T-cell (primary cell): ENCODE data around the gene RNF5. TPM values are rescaled to one million over a fixed set of nuclear protein-coding genes. Genes with fewer than 3 reads are reported as not detected.
"Not testable (repeated sequence)": the region's sequence is repeated elsewhere in the genome, so short reads cannot be mapped to it uniquely, and the experiment has no call there.

Experiments used
- ATAC-seq, 4 experiments: fragments of 200-7000 bp in 3 of 4; fragments of 150-1000 bp in 1 of 4; cut with Tn5 transposase; replicated peaks in 1 of 4; 1 replicate in 3 of 4; 2 replicates in 1 of 4; pipeline ENCODE4 v1.10.0; 2021; ENCODE audit warnings: moderate library complexity in 3 of 4, mild to moderate bottlenecking in 2 of 4, moderate number of reproducible peaks in 1 of 4
- CTCF ChIA-PET, 2 donors: fragments of 300-600 bp; sonication (Branson Sonifier 250); formaldehyde crosslinking; loops; one replicate each; lab custom pipeline; 2022; ENCODE audit warnings: antibody characterized with exemption in 2 of 2; lab: Charles Lee
- POLR2A ChIA-PET, 2 donors: fragments of 300-600 bp; sonication (Branson Sonifier 250); formaldehyde crosslinking; loops; one replicate each; lab custom pipeline; 2022; ENCODE audit warnings: antibody characterized with exemption in 2 of 2; lab: Charles Lee
- DNase-seq, 35 experiments: peaks; one replicate each; pipeline versions ENCODE4 v3.0.0 to v3.0.0-alpha.2; 2013 to 2023
- H3K27ac ChIP-seq: one replicate; pipeline ENCODE4 v1.5.1; 2013; ENCODE audit warnings: low read length
- H3K27me3 ChIP-seq, 2 experiments: replicated peaks in 1 of 2; 1 replicate in 1 of 2; 2 replicates in 1 of 2; pipeline versions ENCODE4 v1.6.1 to v1.7.0; 2013; ENCODE audit warnings: low read length in 1 of 2, mixed read lengths in 1 of 2; ENCODE audit not compliant: control insufficient read depth in 2 of 2, insufficient read depth in 2 of 2; ENCODE audit errors: extremely low read depth in 1 of 2
- H3K36me3 ChIP-seq, 2 donors: 1 replicate in 1 of 2; 2 replicates in 1 of 2; pipeline versions ENCODE4 v1.6.1 to v1.7.0; 2013; ENCODE audit warnings: low read length in 1 of 2; ENCODE audit not compliant: control insufficient read depth in 2 of 2, insufficient read depth in 1 of 2; ENCODE audit errors: extremely low read depth in 1 of 2
- H3K4me1 ChIP-seq, 2 experiments: 1 replicate in 1 of 2; 2 replicates in 1 of 2; pipeline versions ENCODE4 v1.6.1 to v1.7.0; 2013; ENCODE audit warnings: low read length in 2 of 2, mixed read lengths in 1 of 2; ENCODE audit not compliant: insufficient read depth in 2 of 2, control insufficient read depth in 1 of 2; ENCODE audit errors: extremely low read depth in 1 of 2
- H3K4me3 ChIP-seq, 2 donors: 1 replicate in 1 of 2; 2 replicates in 1 of 2; pipeline versions ENCODE4 v1.5.1 to v1.7.0; 2013; ENCODE audit warnings: mild to moderate bottlenecking in 2 of 2, low read length in 1 of 2, moderate library complexity in 1 of 2; ENCODE audit not compliant: control insufficient read depth in 1 of 2; ENCODE audit errors: extremely low read depth in 1 of 2
- H3K9me3 ChIP-seq: 2 replicates; pipeline ENCODE4 v1.7.0; 2013
- H3K27ac Mint-ChIP-seq, 2 donors: one replicate each; pipeline ENCODE4 v1.8.0; 2020 to 2021; ENCODE audit warnings: mild to moderate bottlenecking in 2 of 2, mixed read lengths in 2 of 2
- H3K27me3 Mint-ChIP-seq, 2 donors: one replicate each; pipeline ENCODE4 v1.8.0; 2021 to 2022; ENCODE audit warnings: mixed read lengths in 2 of 2
- H3K36me3 Mint-ChIP-seq: one replicate; pipeline ENCODE4 v1.8.0; 2021; ENCODE audit warnings: mixed read lengths
- H3K4me1 Mint-ChIP-seq, 3 donors: one replicate each; pipeline ENCODE4 v1.8.0; 2020 to 2022; ENCODE audit warnings: mixed read lengths in 3 of 3, mild to moderate bottlenecking in 1 of 3
- H3K4me3 Mint-ChIP-seq, 3 donors: one replicate each; pipeline ENCODE4 v1.8.0; 2020 to 2022; ENCODE audit warnings: mild to moderate bottlenecking in 3 of 3, mixed read lengths in 3 of 3, moderate library complexity in 3 of 3
- H3K9me3 Mint-ChIP-seq, 3 donors: one replicate each; pipeline ENCODE4 v1.8.0; 2020 to 2022; ENCODE audit warnings: mixed read lengths in 3 of 3
- WGBS: methylation state at CpG from one replicate; pipeline ENCODE4 v1.1.5; 2013; ENCODE audit warnings: missing lambda C conversion rate; ENCODE audit not compliant: insufficient coverage; 5-methylcytosine and 5-hydroxymethylcytosine counted together
- total RNA-seq, 35 experiments: library from RNA in 6 of 35; stranded (reverse) in 6 of 35; fragments of 120-200 nt in 1 of 35; gene quantifications; one replicate each; pipeline versions ENCODE4 v1.2.1 to v1.2.4 and lab custom pipeline; 2013 to 2026

The RNF5 gene
- total RNA-seq, 5 donors from 2014 or later (not counting 1 experiment from before 2014, with no cell fraction given): 23.6 to 49.3 (median 44.6) TPM

DNA sequence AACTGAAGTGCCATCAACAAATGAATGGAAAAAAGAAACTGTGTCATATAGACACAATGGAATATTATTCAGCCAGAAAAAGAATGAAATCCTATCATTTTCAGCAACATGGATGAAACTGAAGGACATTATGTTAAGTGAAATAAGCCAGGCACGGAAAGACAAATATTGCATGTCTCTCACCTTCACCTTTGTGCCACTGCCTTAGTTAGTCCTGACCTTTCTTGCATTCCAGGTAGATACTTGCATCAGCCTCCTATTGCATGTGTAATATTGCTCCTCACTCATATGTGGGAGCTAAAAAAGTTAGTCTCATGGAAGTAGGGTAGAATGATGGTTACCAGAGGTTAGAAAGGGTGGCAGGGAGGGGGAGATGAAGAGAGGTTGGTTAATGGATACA, 30.8 kb downstream of the RNF5 start:
- H3K9me3 ChIP-seq: no peaks in the 10 kb centered on the region
- no peak for ATAC-seq
- DNase-seq: no peak
- Mint-ChIP-seq H3K4me1 (no peaks in the 10 kb centered on the region), H3K9me3 (no peaks in the 10 kb centered on the region), H3K36me3 (no peaks in the 10 kb centered on the region), H3K27ac (no peak overlapping the region), H3K27me3 (no peaks in the 10 kb centered on the region), H3K4me3 (no peak overlapping the region)
- ChIA-PET POLR2A (no interaction called here), CTCF (interaction anchor here in 1 of 2 donors (0.7 kb wide), 1 partner anchor 1469 kb away, joined by 3 read pairs; no protein-coding TSS in a partner anchor)
- peaks cover 0 to 3% of the 10 kb centered on the region in 2 experiments for H3K27me3 ChIP-seq
- no CpG with 5 or more reads among the region's 1 CpG for WGBS
- H3K4me1 ChIP-seq: no peaks in the 10 kb centered on the region
- no peaks in the 10 kb centered on the region for H3K36me3 ChIP-seq
- H3K4me3 ChIP-seq: no peak overlapping the region
- no peak overlapping the region for H3K27ac ChIP-seq

DNA sequence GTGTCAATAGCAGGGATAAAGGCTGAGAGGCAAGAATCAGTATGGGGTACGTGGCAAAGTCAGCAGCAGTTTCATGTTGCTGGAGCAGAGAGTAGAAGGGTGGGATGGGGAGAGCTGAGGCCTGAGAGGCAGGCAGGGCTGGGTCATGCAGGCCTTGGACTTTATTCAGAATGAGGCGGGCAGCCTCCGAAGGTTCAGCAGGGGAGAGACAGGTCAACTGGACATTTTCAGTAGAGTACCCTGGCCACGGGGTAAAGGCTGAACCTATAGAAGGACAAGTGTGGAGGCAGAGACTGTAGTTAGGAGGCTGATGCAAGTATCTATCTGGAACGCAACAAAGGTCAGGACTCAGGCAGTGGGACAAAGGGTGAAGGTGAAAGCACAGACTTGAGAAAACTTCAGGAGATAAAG, 32.0 kb downstream of the RNF5 start:
- Mint-ChIP-seq H3K36me3 (no peaks in the 10 kb centered on the region), H3K27ac (no peak overlapping the region), H3K4me3 (no peak overlapping the region), H3K9me3 (no peaks in the 10 kb centered on the region), H3K27me3 (no peaks in the 10 kb centered on the region), H3K4me1 (no peaks in the 10 kb centered on the region)
- Histone ChIP-seq H3K27me3 (no peaks in the 10 kb centered on the region), H3K9me3 (no peaks in the 10 kb centered on the region), H3K36me3 (no peaks in the 10 kb centered on the region), H3K27ac (no peak overlapping the region), H3K4me1 (no peaks in the 10 kb centered on the region), H3K4me3 (no peak overlapping the region)
- ChIA-PET CTCF (no interaction called here), POLR2A (no interaction called here)
- ATAC-seq (no peak), DNase-seq (no peak)
- 81% methylated on average over 5 of the region's 5 CpGs for WGBS

GRCh38 chr6:32211432-32211831, 33.2 kb downstream of the RNF5 start:
- H3K9me3 Mint-ChIP-seq, H3K27me3 Mint-ChIP-seq, ATAC-seq, H3K27ac ChIP-seq, H3K27ac Mint-ChIP-seq, DNase-seq, H3K9me3 ChIP-seq, H3K4me1 ChIP-seq, H3K4me1 Mint-ChIP-seq, H3K36me3 Mint-ChIP-seq, H3K4me3 Mint-ChIP-seq, H3K36me3 ChIP-seq, H3K27me3 ChIP-seq, POLR2A ChIA-PET, CTCF ChIA-PET, H3K4me3 ChIP-seq: not testable (repeated sequence)
- no CpG with 5 or more reads among the region's 4 CpGs for WGBS

GRCh38 chr6:32212076-32212760, 34.0 kb downstream of the RNF5 start:
- Mint-ChIP-seq H3K4me1 (no peaks in the 10 kb centered on the region), H3K9me3 (no peaks in the 10 kb centered on the region), H3K36me3 (no peaks in the 10 kb centered on the region), H3K27me3 (no peaks in the 10 kb centered on the region), H3K27ac (peak overlapping the region in 1 of 2 donors; percentile 11), H3K4me3 (no peak overlapping the region)
- Histone ChIP-seq H3K27me3 (no peaks in the 10 kb centered on the region), H3K4me3 (no peak overlapping the region), H3K9me3 (no peaks in the 10 kb centered on the region), H3K36me3 (no peaks in the 10 kb centered on the region), H3K4me1 (no peaks in the 10 kb centered on the region), H3K27ac (no peak overlapping the region)
- DNase-seq: no peak
- ATAC-seq: no peak
- WGBS: 79% methylated on average over 10 of the region's 12 CpGs
- CTCF ChIA-PET: no interaction called here
- POLR2A ChIA-PET: interaction anchor here in 1 of 2 donors (0.5 kb wide), 1 partner anchor 33 kb away, joined by 4 read pairs; no protein-coding TSS in a partner anchor

GRCh38 chr6:32213649-32214048, 35.4 kb downstream of the RNF5 start:
- H3K4me3 Mint-ChIP-seq: no peak overlapping the region
- Histone ChIP-seq H3K4me3 (no peak overlapping the region), H3K9me3 (no peaks in the 10 kb centered on the region), H3K36me3 (no peaks in the 10 kb centered on the region), H3K4me1 (no peaks in the 10 kb centered on the region), H3K27me3 (peaks cover 0 to 6% of the 10 kb centered on the region in 2 experiments), H3K27ac (no peak overlapping the region)
- ChIA-PET CTCF (no interaction called here), POLR2A (no interaction called here)
- 100% methylated on average over 2 of the region's 6 CpGs for WGBS
- peaks cover 0 to 5% of the 10 kb centered on the region in 2 donors for H3K27me3 Mint-ChIP-seq
- no peaks in the 10 kb centered on the region for H3K4me1 Mint-ChIP-seq
- no peak for ATAC-seq
- H3K27ac Mint-ChIP-seq: no peak overlapping the region
- no peak for DNase-seq
- no peaks in the 10 kb centered on the region for H3K36me3 Mint-ChIP-seq
- no peaks in the 10 kb centered on the region for H3K9me3 Mint-ChIP-seq

DNA sequence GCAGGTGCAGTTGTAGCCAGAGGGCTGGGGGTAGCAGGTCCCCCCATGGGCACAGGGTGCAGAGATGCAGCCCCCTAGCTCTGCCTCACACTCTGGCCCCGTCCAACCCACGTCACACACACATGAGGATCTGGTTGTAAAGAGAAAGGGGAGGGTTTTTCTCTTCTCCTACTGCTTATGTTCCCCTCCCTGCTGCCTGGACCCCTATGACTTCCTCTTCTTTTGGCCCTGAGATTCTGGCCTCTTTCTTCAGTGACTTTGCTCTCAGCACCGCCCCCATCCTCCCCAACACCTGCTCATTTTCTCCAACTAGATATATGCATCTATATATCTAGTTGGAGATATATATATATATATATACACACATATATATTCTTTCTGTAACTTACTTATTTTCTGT, 35.9 kb downstream of the RNF5 start:
- Histone ChIP-seq H3K27me3 (peaks cover 0 to 6% of the 10 kb centered on the region in 2 experiments), H3K27ac (no peak overlapping the region), H3K9me3 (no peaks in the 10 kb centered on the region), H3K4me1 (no peaks in the 10 kb centered on the region), H3K4me3 (no peak overlapping the region), H3K36me3 (no peaks in the 10 kb centered on the region)
- Mint-ChIP-seq H3K4me1 (no peaks in the 10 kb centered on the region), H3K4me3 (no peak overlapping the region), H3K9me3 (no peaks in the 10 kb centered on the region), H3K36me3 (no peaks in the 10 kb centered on the region), H3K27me3 (peaks cover 0 to 5% of the 10 kb centered on the region in 2 donors), H3K27ac (no peak overlapping the region)
- ChIA-PET CTCF (interaction anchor here in 1 of 2 donors (0.7 kb wide), 1 partner anchor 566 kb away, joined by 3 read pairs; no protein-coding TSS in a partner anchor), POLR2A (no interaction called here)
- DNase-seq (no peak), ATAC-seq (no peak)
- WGBS: no CpG with 5 or more reads among the region's 3 CpGs
